ENCODE results near the gene S100A16. TPM values are rescaled to one million over a fixed set of nuclear protein-coding genes. Genes with fewer than 3 reads are reported as not detected.

S100A16 gene
- total RNA-seq, 1 experiment from 2014 or later = 196 TPM

- H3K4me2 ChIP-seq (ENCODE audit: low read length) = no peak overlapping the region
- H3K9me3 ChIP-seq (ENCODE audit: control insufficient read depth in 1 of 2, insufficient read depth in 1 of 2, low read depth in 1 of 2, low read length in 2 of 2) = no peaks in the 10 kb centered on the region
- H3K9me2 ChIP-seq (ENCODE audit: insufficient read depth) = no peaks in the 10 kb centered on the region
- RAD21 ChIA-PET (ENCODE audit: low non-redundant PET in 1 of 2, low total read pairs in 2 of 2, uncharacterized antibody in 2 of 2, unreplicated experiment in 2 of 2) = no interaction called here
- no peak overlapping the region for H3K4me3 ChIP-seq (replicated peaks in 1 of 2; ENCODE audit: low read depth in 1 of 2, low read length in 2 of 2)
- no peak overlapping the region for H3K9ac ChIP-seq (ENCODE audit: low read length)
- DNase-seq (ENCODE audit: low read depth, low spot score) (no peak), ATAC-seq (peak; percentile 17)
- no peaks in the 10 kb centered on the region for H3K27me3 ChIP-seq (ENCODE audit: insufficient read depth, low read length)
- H4K20me1 ChIP-seq (ENCODE audit: insufficient read depth) = peaks cover 6% of the 10 kb centered on the region; the same call in 1 of the 2 replicates
- BruUV-seq (replicated peaks) = no TSS peak
- peaks cover 41 to 44% of the 10 kb centered on the region in 2 experiments for H3K36me3 ChIP-seq (ENCODE audit: control insufficient read depth in 1 of 2, insufficient read depth in 2 of 2, low read length in 2 of 2)
- H2AFZ ChIP-seq (ENCODE audit: low read depth, low read length, poor library complexity, severe bottlenecking) = no peak overlapping the region
- CTCF ChIA-PET = interaction anchor here (1.6 kb wide), 1 partner anchor 74 kb away, joined by 4 read pairs; no protein-coding TSS in a partner anchor
- H3K4me1 ChIP-seq (ENCODE audit: control insufficient read depth in 1 of 2, insufficient read depth in 2 of 2, low read length in 2 of 2) = peaks cover 0 to 4% of the 10 kb centered on the region in 2 experiments; a peak in 2 of 4 replicates
- POLR2A ChIA-PET = interaction anchor here (1.2 kb wide), 1 partner anchor 13 kb away, joined by 3 read pairs; the partner anchor contains the start of gene CHTOP
- peak; percentile 42 for TF ChIP-seq POLR2AphosphoS5 (IDR thresholded peaks at IDR 0.05; ENCODE audit: low read depth, low read length)
- no peak for TF ChIP-seq CEBPB (IDR thresholded peaks at IDR 0.05; ENCODE audit: low read depth)
- TF ChIP-seq MAX (IDR thresholded peaks at IDR 0.05) = no peak
- no peak for TF ChIP-seq SRF (IDR thresholded peaks at IDR 0.05; ENCODE audit: low read depth)
- intact Hi-C loops (cut with micrococcal nuclease) = no loop called here
- H3K79me2 ChIP-seq (ENCODE audit: insufficient read depth, low read length) = peaks cover 33% of the 10 kb centered on the region
- H3K27ac ChIP-seq (ENCODE audit: low read depth, low read length) = no peak overlapping the region
Measured at GRCh38 chr1:153646672-153647345, 33.9 kb upstream of the S100A16 start.

GRCh38 chr1:153643816-153644215, 30.9 kb upstream of the S100A16 start:
- ChIA-PET RAD21 (ENCODE audit: low non-redundant PET in 1 of 2, low total read pairs in 2 of 2, uncharacterized antibody in 2 of 2, unreplicated experiment in 2 of 2) (no interaction called here), POLR2A (interaction anchor here (2.9 to 3.0 kb wide), 2 partner anchors 10 to 17 kb away, joined by 8 to 27 read pairs; partner anchors contain the start of genes CHTOP and S100A13), CTCF (interaction anchor here (0.8 to 1.3 kb wide), 2 partner anchors 72 to 111 kb away, joined by 3 to 4 read pairs; no protein-coding TSS in a partner anchor)
- peaks cover 0 to 4% of the 10 kb centered on the region in 2 experiments; a peak in 1 of 4 replicates for H3K4me1 ChIP-seq (ENCODE audit: control insufficient read depth in 1 of 2, insufficient read depth in 2 of 2, low read length in 2 of 2)
- no peaks in the 10 kb centered on the region for H3K9me2 ChIP-seq (ENCODE audit: insufficient read depth)
- no peak overlapping the region for H3K4me2 ChIP-seq (ENCODE audit: low read length)
- H3K9me3 ChIP-seq (ENCODE audit: control insufficient read depth in 1 of 2, insufficient read depth in 1 of 2, low read depth in 1 of 2, low read length in 2 of 2) = no peaks in the 10 kb centered on the region
- H3K4me3 ChIP-seq (replicated peaks in 1 of 2; ENCODE audit: low read depth in 1 of 2, low read length in 2 of 2) = no peak overlapping the region
- peaks cover 63% of the 10 kb centered on the region for H3K79me2 ChIP-seq (ENCODE audit: insufficient read depth, low read length)
- H3K27me3 ChIP-seq (ENCODE audit: insufficient read depth, low read length) = no peaks in the 10 kb centered on the region
- H2AFZ ChIP-seq (ENCODE audit: low read depth, low read length, poor library complexity, severe bottlenecking) = no peak overlapping the region
- intact Hi-C loops (cut with micrococcal nuclease) = no loop called here
- no peak overlapping the region for H3K9ac ChIP-seq (ENCODE audit: low read length)
- peaks cover 6% of the 10 kb centered on the region; the same call in 1 of the 2 replicates for H4K20me1 ChIP-seq (ENCODE audit: insufficient read depth)
- DNase-seq (ENCODE audit: low read depth, low spot score) (no peak), ATAC-seq (no peak)
- BruUV-seq (replicated peaks) = no TSS peak
- H3K36me3 ChIP-seq (ENCODE audit: control insufficient read depth in 1 of 2, insufficient read depth in 2 of 2, low read length in 2 of 2) = peaks cover 70 to 72% of the 10 kb centered on the region in 2 experiments
- no peak overlapping the region for H3K27ac ChIP-seq (ENCODE audit: low read depth, low read length)
- TF ChIP-seq SIN3A (IDR thresholded peaks at IDR 0.05; ENCODE audit: low read depth) = no peak
- no peak for TF ChIP-seq POLR2AphosphoS5 (IDR thresholded peaks at IDR 0.05; ENCODE audit: low read depth, low read length)
- TF ChIP-seq TCF7L2 (IDR thresholded peaks at IDR 0.05; ENCODE audit: borderline replicate concordance, extremely low read depth, insufficient read depth, insufficient read length) = no peak
- no peak for TF ChIP-seq ZFX (IDR thresholded peaks at IDR 0.05)
- TF ChIP-seq SP1 (IDR thresholded peaks at IDR 0.05; ENCODE audit: low read depth) = no peak
- no peak for TF ChIP-seq ELF1 (IDR thresholded peaks at IDR 0.05; ENCODE audit: borderline replicate concordance, low read depth)
- no peak for TF ChIP-seq ATF3 (IDR thresholded peaks at IDR 0.05)
- no peak for TF ChIP-seq SRF (IDR thresholded peaks at IDR 0.05; ENCODE audit: low read depth)
- no peak for TF ChIP-seq YY1 (IDR thresholded peaks at IDR 0.05; ENCODE audit: extremely low read depth, insufficient replicate concordance, low read depth, low read length)
- no peak for TF ChIP-seq POLR2A (IDR thresholded peaks at IDR 0.05; ENCODE audit: borderline replicate concordance, extremely low read depth, insufficient read depth, insufficient read length)
- no peak for TF ChIP-seq MAX (IDR thresholded peaks at IDR 0.05)
- no peak for TF ChIP-seq CEBPB (IDR thresholded peaks at IDR 0.05; ENCODE audit: low read depth)
- no peak for TF ChIP-seq REST (IDR thresholded peaks at IDR 0.05; ENCODE audit: low read depth)

All from HCT116 (cell line).